GM21717 (cell line): ENCODE data around the gene MARCKSL1.
"Not testable (repeated sequence)": the region's sequence is repeated elsewhere in the genome, so short reads cannot be mapped to it uniquely, and the experiment has no call there.

Source experiments
- ATAC-seq: cut with Tn5 transposase; IDR thresholded peaks from one replicate; pipeline ENCODE4 v1.9.1; 2021; ENCODE audit warnings: mild to moderate bottlenecking, moderate library complexity; ENCODE audit not compliant: unreplicated experiment

MARCKSL1 gene

DNA sequence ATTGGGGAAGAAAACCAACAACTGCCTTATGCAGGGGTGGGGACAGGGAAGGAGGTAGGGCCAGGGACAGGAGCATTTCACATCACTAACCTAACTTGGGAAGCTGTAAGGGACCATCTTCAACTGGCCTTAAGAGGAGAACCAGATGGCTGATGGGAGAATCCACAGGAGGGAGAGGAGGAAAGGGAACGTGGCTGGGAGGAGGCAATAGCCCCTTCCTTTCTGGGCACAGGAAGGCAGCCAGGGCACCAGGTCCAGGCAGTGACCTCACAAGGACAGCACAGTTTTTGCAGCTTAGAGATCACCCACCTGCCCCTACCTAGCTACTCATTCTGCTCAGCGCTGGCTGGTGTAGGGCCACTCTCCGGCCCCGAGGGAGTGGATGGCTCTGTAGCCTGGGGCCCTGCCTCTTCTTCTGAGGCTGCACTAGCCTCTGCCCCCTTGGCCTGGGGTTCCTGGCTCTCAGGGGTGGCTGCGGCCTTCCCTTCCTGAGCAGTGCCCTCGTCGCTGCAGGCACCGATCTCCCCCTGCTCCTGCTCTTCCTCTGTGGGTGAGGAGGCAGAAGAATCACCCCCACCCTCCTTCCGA lies 1.7 kb downstream of the MARCKSL1 start:
- ATAC-seq = no peak

DNA sequence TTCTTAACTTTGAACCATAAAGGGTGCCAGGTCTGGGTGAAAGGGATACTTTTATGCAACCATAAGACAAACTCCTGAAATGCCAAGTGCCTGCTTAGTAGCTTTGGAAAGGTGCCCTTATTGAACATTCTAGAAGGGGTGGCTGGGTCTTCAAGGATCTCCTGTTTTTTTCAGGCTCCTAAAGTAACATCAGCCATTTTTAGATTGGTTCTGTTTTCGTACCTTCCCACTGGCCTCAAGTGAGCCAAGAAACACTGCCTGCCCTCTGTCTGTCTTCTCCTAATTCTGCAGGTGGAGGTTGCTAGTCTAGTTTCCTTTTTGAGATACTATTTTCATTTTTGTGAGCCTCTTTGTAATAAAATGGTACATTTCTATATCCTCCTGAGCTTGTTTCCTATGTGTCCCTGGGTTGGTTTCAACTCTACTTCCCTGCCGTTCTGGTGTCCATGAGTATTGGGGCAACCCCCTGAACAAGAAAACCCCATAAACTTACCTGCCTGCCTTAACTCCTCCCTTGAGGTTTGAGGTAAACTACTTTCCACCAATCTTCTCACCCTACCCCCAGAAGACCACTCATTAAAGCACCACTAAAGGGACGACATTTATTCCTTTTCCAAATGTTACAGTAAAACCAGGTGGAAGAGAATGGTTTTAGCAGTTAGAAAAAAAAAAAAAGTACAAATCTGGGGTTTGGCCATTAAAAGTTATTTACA lies 2.6 kb downstream of the MARCKSL1 start:
- no peak for ATAC-seq

DNA sequence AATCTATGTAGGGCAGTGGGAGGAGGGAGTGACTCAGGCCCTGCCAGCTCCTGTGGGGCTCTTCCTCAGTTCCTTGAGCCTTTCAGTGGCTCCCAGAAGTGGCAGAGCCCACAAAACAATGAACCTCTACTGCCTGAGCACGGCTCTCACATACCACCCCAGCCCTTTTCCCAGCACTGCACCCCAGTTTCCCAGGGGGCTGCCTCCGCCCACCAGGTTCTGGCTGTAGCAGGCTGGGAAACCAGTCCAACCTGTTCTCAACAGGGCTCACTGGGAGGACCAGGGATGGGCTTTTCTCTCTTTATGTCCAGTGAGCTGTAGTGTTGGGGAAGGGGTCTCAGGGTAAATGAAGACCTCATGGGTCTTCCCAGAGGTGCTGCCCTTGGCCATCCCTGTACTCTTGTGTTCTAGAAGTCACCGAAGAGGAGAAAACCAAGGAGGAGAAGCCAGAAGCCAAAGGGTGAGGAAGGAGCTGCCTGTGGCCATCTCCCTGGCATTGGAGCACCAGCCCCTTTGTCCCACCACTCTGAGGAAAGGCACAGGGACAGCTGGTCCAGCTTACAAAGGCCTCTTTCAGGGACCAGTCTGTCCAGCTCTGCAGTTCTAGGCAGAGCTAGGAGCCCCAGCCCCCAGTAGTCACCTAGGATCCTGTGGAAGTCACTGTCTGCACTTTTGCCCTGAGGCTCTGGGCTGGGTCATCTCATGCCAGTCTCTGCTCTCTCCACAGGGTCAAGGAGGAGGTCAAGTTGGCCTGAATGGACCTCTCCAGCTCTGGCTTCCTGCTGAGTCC lies 3.5 kb downstream of the MARCKSL1 start:
- ATAC-seq = no peak

DNA sequence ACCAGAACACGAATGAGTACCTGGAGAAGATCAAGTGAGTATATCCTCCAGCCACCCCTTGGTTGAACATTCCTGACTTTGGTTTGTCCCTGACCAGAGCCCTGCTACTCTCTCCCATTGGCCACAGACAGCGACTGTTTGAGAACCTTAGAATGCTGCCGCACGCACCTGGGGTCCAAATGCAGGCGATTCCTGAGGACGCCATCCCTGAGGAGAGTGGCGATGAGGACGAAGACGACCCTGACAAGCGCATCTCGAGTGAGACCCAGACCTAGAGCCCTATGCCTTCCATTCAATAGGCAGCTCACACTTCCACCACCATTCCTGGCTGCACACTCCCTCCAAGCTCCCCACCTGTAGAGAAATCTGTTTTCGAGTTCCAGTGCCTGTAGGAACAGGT lies 4.5 kb downstream of the MARCKSL1 start:
- ATAC-seq = no peak

DNA sequence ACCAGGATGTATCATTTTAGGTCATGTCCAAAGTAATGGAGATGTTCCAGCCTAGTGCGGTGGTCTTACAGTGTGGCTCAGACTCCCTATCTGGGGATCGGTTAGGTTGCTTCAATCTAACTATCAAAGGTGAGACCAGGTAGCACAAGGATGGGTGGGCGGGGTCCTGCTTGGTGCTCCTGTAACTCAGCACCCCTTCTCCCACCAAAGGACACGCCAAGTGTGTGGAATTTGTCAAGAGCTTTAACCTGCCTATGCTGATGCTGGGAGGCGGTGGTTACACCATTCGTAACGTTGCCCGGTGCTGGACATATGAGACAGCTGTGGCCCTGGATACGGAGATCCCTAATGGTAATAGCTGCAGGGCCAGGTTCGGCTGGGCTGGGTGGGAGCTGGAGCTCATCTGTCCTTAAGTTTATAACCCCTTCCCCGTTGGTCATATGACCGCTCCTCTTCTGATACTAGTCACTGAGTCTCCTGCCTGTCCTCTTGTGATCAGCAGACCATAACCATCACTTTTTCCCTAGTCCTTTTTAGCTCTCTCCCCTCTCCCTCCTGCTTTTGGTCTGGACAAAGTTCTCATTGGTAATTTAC lies 5.4 kb downstream of the MARCKSL1 start:
- no peak for ATAC-seq

DNA sequence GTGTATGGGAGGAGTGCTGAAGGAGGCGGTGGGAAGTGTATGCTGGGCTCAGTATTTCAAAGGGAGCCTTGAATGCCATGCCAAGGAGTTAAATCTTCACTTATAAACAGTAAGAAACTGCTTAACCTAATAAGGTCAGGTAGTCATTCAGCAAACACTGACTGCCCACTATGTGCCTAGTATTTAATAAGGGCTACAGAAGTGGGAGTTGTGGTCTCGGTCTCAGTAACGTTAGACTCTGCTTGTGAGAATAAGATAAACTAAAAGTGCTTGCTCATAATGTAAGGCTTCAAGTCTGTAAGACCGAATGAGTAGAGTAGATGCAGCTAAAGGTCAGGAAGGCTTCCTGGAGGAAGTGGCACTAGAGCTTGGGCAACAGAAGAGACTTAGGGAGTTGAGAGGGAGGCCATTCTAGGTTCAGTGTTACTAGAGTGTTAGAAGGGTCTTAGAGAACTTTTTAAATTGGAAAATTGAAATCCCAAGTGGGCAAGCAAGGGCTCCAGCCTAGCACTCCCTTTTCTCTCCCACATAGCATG lies 6.0 kb downstream of the MARCKSL1 start:
- no peak for ATAC-seq

DNA sequence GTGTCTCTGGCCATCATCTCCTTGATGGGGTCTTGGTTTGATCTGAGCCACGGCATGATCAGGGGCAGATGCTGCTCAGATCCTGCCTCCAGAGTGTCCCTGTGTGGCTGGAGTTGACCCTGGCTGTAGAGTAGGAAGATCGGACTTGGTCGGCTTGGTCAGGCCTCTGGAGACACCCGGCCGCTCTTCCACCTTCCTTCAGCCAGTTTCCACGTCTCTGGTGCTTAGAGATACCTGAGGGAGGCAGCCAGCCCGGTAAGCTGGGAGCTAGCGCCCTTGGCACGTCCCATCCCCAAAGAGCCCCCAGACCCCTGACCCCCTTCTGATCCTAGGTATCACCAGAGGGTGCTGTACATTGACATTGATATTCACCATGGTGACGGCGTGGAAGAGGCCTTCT lies 8.8 kb downstream of the MARCKSL1 start:
- no peak for ATAC-seq

DNA sequence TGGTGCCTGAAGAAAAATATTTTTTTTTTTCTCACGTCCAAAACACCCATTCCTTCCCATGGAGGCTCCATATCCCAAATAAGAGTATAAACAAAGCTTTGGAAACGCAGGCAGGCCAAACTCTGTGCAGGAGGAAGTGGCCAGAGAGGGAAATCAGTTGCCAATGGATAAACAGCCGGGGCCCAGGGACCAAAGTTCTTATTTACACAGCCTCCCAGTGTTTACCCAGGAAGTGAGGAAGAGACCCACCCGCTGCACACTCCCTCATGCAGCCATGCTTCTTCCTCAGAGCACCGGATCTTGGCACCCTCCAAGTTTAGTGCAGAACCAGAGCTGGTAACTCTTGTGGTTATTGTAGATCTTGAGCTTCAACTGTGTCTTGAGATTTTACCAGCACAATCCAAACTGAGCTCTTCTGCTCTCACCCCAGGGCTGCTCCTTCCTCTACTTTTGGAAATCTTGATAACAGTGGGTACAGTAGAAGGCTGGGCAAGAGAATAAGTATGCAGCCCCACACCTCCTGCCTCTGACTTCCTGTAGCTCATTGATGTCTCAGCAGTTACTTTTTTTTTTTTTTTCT lies 14.2 kb downstream of the MARCKSL1 start:
- ATAC-seq = no peak

DNA sequence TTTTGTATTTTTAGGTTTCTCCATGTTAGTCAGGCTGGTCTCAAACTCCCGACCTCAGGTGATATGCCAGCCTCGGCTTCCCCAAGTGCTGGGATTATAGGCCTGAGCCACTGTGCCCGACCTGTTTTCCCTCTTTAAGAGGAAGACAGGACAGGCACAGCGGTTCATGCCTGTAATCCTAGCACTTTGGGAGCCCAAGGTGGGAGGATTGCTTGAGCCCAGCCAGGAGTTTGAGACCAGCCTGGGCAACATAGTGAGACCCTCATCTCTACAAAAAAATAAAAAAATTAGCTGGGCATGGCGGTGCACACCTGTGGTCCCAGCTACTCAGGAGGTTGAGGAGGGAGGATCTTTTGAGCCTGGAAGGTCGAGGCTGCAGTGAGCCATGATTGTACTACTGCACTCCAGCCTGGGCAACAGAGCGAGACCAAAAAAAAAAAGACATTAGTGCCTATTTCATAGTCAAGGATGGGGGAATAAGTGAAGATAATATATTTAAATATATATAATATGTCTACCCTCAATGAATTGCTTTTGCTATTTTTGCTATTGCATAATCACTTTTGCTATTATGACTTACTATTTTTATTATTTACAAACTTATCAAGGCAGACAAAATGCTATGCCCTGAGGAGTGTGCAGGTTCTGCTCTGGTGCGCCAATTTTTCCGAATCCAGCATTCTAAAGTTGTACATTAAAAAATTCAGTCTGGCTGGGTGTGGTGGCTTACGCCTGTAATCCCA lies 17.7 kb downstream of the MARCKSL1 start:
- no peak for ATAC-seq

DNA sequence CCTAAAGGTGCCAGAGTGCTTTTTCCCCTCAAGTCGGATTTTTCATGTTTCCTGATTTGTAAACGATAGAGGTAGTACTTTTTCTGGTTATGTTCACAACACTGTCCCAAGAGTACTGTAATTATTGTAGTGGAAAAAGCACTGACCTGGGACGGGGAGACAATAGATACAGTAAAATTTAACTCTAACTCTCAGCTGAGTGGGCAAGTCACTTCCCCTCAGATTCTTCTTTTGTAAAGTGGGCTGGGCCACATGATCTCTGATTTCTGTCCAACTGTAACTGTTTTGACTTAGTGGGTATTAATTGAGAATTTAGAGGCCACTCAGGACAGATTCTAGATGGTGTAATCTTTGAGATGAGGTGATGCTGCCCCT lies 19.1 kb downstream of the MARCKSL1 start:
- ATAC-seq = no peak

DNA sequence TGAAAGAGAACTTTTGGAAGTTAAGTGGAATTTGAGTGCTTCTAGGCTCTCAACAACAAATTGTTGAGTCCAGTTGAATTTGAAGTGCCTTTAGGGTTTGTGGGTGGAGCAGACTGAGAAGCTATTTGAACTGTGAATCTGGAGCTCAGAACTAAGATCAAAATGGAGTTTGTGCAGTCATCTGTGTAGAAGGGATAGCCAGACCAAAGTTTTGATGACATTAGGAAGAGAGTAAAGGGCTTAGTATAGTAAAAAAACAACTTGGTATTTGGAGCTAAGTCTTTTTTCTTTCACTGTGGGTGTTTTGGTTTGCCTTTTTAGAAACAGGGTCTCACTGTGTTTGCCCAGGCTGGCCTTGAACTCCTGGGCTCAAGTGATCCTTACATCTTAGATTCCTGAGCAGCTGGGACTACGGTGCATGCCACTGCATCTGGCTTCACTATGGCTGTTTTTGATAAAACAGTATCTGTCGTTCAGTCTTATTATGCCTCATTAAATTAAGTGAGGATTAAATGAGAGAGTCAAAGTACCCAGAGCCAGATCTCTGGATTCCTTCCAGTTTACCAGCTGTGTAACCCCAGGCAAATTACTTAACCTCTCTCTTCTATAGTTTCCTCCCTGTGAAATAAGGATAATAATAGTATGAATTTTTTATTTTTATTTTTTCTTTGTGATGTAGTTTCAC lies 24.2 kb downstream of the MARCKSL1 start:
- ATAC-seq = no peak

DNA sequence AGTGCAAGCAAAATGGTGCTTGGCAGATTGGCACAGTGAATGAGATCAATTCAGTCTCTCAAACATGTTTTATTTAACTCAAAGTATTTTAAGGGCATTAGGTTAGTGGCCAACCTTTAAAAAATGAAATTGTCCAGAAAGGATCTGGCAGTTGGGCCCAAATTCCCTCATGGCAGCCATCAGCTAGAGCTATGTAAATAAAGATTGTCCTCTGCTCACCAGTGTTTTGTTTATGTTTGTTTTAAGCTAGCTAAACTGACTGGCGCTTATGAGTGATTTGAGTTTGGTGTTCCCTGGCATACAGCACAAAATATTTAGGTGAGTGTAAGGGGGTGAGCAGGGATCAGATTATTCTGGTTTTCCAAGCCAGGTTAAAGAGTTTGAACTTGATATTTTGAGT lies 26.1 kb downstream of the MARCKSL1 start:
- no peak for ATAC-seq

DNA sequence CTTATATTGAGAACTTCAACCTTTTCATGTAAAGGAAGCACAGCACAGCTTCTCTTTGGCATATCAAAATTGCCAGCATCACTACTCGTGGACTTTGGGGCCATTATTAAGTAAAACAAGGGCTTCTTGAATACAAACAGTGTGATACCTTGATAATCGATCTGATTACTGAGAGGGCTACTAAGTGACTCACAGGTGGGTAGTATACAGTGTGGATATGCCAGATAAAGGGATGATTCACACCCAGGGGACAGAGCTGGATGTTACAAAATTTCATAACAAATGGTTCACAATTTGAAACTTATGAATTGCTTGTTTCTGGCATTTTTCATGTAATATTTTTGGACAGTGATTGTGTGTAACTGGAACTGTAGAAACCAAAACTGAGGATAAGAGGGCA lies 28.7 kb downstream of the MARCKSL1 start:
- ATAC-seq = no peak

DNA sequence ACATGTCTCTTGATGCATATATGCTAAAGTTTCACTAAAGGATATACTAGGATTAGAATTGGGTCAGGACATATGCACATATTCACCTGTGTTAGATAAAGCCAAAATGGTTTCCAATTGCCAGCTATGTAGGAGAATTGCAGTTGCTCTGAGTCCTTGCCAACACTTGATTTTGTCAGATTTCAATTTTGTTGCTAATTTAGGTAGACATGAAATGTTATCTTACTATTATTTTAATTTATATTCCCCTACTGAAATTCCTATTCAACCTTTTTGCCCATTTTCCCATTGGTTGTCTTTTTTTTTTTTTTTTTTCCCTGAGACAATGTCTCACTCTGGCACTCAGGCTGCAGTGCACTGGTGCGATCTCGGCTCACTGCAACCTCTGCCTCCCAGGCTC lies 30.7 kb downstream of the MARCKSL1 start:
- no peak for ATAC-seq

DNA sequence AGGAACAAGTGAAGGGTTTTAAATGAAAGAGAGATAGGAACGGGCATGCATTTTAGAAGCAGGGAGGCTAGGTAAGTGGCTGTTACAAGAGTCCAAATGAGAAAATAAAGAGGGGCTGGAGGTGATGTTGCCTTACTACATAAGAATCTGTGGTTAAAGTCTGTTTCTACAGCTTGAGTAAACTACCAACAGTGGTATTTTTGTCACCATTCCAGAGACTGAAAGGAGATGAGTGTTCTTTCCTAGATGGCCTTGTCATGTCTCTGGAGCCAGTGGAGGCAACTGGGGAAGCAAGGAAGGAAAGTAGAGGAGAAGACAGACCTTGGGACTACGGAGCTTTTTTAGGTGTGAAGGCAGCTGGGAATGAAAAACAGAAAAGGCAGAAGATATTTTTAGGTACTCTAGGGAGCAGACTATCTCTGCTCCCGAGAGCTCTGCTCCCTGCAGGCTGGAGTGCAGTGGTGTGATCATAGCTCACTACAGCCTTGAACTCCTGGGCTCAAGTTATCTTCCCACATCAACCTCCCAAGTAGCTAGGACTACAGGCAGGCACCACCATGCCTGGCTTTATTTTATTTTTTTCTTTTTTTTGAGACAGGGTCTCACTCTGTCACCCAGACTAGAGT lies 31.9 kb downstream of the MARCKSL1 start:
- ATAC-seq = no peak

DNA sequence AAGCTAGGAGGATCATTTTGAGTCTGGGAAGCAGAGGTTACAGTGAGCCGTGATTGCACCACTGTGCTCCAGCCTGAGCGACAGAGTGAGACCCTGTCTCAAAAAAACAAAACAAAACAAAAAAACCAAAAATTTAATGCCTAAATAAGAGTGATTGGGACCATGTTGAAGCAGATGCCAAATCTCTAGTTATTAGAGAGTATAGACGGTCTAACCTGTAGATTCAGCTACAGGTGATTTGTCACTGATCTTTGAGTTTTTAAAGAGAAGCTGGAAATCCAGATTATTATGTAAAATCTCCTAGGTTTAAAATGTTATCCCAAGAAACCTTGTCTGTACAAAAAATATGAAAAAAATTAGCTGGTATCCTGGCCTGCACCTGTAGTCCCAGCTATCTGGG lies 32.7 kb downstream of the MARCKSL1 start:
- no peak for ATAC-seq

DNA sequence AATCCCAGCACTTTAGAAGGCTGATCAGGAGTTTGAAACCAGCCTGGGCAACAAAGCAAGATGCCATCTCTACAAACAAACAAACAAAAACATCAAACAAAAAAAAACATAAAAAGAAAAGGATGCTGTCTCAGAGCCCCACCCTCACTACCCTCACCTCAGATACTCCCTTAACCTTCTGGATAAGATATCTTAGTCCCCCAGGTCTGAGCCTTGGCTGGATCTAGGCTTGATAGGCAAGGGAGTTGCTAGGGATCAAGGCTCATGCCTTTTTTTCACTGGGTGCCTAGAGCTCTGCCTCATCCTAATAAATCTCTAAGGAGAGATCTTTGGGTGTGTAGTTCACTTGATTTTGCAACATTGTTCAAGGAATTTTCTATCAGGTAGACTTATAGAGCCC lies 36.7 kb downstream of the MARCKSL1 start:
- ATAC-seq = no peak

DNA sequence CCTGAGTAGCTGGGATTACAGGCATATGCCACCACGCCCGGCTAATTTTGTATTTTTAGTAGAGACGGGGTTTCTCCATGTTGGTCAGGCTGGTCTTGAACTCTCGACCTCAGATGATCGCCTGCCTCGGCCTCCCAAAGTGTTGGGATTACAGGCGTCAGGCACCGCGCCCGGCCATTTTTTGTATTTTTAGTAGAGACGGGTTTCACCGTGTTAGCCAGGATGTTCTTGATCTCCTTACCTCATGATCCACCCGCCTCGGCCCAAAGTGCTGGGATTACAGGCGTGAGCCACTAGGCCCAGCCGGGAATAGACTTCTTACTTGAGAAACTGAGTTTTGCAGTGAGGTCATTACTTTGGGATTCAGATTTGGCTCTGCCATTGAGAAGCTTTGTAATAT lies 37.8 kb downstream of the MARCKSL1 start:
- ATAC-seq = not testable (repeated sequence)

DNA sequence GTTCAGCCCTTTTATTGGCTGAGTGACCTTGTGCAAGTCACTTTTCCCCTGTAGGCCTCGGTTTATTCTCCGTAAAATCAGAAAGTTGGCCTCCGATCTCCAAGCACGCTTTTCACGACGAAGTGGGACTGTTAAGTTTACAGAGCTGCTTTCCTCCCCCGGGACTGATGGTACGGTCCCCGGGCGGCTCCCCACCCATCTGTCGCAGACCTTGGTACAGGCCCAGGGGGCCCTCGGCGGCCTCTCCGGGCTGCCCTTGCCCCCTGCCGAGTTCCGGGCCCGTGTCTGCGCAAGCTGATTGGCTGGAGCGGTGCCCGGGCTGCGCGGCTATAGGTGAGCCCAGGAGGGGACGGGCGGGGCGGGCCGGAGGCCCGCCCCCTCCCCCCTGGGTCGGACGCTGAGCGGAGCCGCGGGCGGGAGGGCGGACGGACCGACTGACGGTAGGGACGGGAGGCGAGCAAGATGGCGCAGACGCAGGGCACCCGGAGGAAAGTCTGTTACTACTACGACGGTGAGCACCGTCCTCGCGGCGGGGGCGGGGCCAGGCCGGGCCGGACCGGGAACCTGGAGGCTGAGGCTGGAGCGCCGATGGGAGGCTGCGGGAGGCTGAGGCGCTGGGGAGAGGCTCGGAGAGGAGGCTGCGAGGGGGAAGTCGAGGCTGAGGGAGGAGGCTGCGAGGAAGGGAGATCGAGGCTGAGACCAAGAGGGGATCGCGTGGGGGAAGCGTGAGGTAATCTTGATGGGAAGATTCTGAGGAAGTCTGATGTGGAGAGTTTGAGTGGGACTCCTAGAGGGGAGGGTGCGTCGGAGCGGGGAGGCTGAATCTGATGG lies 44.1 kb downstream of the MARCKSL1 start, which contains the start of gene HDAC1:
TSS of gene HDAC1 (plus strand) at position 376 of the 831 bp plus-strand sequence. CDS start at position 463, 87 bp downstream.
- ATAC-seq = peak; percentile 95
